ENCODE data around the gene PPP2R2D. TPM values are rescaled to one million over a fixed set of nuclear protein-coding genes. Genes with fewer than 3 reads are reported as not detected.

Gene PPP2R2D
- total RNA-seq, 1 donor from 2014 or later: 34.2 TPM

DNA sequence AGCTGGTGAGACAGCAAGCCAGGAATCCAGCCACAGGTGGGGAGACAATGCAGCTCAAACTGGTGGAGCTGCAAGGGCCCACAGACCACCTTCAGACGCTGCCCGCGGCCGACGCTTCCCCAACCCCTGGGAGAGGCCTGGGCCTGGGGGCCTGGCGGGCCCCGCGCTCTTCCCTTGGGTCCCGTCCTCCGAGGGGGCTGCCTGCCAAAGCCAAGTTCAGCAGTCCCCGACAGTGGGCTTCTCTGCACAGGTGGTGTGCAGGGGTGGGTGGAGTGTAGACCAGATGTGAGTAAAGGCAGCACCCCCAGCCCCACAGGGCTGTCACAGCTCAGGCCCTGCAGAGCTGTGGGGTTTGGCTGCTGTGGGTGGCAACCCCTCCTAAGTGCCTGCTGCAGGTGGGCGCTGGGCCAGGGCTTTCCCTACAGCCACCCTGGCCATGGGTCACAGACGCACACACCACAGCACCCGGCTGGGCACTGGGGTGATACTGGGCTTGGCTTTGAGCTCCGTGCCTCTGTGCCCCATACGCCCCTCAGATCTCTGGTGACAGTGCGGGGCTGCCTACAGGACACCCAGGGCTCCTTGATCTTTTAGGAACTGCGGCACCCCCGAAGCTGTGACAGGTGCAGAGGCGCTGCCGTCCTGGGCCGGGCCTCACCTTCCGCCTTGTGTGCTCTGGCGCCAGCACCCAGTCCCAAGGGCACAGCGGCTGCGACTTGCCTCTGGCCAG, 60.4 kb downstream of the PPP2R2D start:
- peaks cover 5% of the 10 kb centered on the region for H3K36me3 ChIP-seq (ENCODE audit: control insufficient read depth, insufficient read depth, low read length)
- H3K4me3 ChIP-seq (ENCODE audit: low read depth, low read length): no peak overlapping the region
- TF ChIP-seq, protein P1, sequence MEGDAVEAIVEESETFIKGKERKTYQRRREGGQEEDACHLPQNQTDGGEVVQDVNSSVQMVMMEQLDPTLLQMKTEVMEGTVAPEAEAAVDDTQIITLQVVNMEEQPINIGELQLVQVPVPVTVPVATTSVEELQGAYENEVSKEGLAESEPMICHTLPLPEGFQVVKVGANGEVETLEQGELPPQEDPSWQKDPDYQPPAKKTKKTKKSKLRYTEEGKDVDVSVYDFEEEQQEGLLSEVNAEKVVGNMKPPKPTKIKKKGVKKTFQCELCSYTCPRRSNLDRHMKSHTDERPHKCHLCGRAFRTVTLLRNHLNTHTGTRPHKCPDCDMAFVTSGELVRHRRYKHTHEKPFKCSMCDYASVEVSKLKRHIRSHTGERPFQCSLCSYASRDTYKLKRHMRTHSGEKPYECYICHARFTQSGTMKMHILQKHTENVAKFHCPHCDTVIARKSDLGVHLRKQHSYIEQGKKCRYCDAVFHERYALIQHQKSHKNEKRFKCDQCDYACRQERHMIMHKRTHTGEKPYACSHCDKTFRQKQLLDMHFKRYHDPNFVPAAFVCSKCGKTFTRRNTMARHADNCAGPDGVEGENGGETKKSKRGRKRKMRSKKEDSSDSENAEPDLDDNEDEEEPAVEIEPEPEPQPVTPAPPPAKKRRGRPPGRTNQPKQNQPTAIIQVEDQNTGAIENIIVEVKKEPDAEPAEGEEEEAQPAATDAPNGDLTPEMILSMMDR (IDR thresholded peaks at IDR 0.05; ENCODE audit: insufficient read depth, low read length, severe bottlenecking): no peak
- no peaks in the 10 kb centered on the region for H3K27me3 ChIP-seq (ENCODE audit: control insufficient read depth, insufficient read depth, low read length)
- FAIRE-seq (no peak), DNase-seq (ENCODE audit: low read depth) (no peak)

DNA sequence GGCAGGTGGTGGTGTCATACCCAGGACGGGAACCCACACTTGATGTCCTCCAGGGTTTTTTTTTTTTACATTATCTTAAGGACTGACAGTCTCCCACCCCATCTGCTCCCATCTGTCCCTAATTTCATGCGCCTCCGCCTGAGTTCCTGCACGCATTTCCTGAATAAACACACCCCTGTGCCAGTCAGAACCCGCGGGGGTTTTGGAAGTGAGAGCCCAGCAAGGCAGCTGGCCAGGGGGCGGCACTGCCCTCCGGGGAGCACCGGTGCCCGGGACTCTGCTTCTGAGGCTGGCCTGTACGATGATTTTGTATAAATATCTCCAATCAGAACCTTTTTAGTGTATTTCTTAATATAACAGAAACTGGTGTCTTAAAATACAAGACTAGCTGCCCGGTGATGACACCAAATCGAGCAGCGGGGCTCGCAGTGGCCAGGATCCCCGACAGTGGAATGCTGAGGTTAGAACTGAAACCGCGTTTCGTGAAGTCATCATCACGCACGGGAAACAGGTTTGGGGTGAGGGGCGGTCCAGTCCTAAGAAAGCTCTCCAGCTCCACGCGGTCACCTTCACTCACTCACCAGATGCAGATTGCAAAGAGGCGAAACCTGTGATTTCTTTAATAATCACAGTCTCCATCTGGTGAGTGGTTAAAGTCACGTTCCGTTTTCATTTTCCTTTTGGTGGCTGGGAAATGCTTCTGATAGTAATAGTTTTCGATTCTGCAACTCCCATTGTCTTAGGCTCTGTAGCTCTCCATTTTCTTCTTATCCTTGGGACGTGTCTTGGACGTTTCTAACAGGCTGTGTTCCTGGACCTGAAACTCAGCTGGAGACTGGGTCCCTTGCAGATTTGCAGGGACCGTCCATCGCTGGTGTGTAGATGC, 61.2 kb downstream of the PPP2R2D start:
- H3K36me3 ChIP-seq (ENCODE audit: control insufficient read depth, insufficient read depth, low read length): peaks cover 5% of the 10 kb centered on the region

DNA sequence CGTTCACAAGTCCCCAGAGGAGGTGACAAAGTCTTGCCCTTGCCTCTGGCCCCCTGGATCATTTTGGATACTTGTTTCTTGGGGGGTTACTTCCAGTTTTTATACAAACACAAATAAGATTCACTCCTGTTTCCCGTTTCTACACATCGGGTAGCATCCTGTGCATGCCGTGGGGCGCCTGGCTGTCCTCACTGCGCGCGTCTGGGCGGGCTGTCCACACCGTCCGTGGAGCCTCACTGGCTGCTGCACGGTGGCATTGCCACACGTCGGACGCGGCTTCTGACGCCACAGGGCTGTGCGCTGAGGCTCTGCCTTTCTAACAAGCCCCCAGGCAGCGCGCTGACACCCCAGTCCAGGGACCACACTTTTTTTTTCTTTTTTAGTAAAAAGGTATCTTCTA, 62.5 kb downstream of the PPP2R2D start:
- no peaks in the 10 kb centered on the region for H3K27me3 ChIP-seq (ENCODE audit: control insufficient read depth, insufficient read depth, low read length)
- DNase-seq (ENCODE audit: low read depth): no peak
- no peak overlapping the region for H3K4me3 ChIP-seq (ENCODE audit: low read depth, low read length)
- FAIRE-seq: no peak
- H3K36me3 ChIP-seq (ENCODE audit: control insufficient read depth, insufficient read depth, low read length): peaks cover 3% of the 10 kb centered on the region
- TF ChIP-seq, protein P1 (IDR thresholded peaks at IDR 0.05; ENCODE audit: insufficient read depth, low read length, severe bottlenecking): no peak

More for the DNA sequence above, 61.2 kb downstream of the PPP2R2D start:
- no peak for FAIRE-seq
- TF ChIP-seq, protein P1 (IDR thresholded peaks at IDR 0.05; ENCODE audit: insufficient read depth, low read length, severe bottlenecking): no peak
- DNase-seq (ENCODE audit: low read depth): no peak
- no peak overlapping the region for H3K4me3 ChIP-seq (ENCODE audit: low read depth, low read length)
- no peaks in the 10 kb centered on the region for H3K27me3 ChIP-seq (ENCODE audit: control insufficient read depth, insufficient read depth, low read length)

DNA sequence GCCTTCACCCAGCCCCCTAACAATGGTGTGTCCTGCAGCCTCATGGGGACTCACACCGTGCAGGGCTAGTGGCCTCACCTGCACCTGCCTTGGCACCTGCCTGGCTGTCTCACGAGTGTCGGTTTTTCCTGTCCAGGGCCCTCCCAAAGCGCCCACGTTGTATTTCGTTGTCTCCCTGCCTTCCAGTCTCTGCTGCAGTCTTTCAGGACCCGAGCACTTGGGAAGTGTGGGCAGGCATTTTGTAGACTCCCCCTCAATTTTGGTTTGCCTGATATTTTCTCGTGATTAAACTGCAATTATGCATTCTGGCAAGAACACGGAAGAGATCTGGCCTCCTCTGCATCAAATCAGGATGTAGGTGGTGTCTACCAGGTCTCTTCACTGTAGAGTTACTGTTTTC, 63.0 kb downstream of the PPP2R2D start:
- DNase-seq (ENCODE audit: low read depth) (no peak), FAIRE-seq (no peak)
- TF ChIP-seq, protein P1 (IDR thresholded peaks at IDR 0.05; ENCODE audit: insufficient read depth, low read length, severe bottlenecking): no peak
- Histone ChIP-seq H3K27me3 (ENCODE audit: control insufficient read depth, insufficient read depth, low read length) (no peaks in the 10 kb centered on the region), H3K36me3 (ENCODE audit: control insufficient read depth, insufficient read depth, low read length) (peaks cover 4% of the 10 kb centered on the region), H3K4me3 (ENCODE audit: low read depth, low read length) (no peak overlapping the region)

DNA sequence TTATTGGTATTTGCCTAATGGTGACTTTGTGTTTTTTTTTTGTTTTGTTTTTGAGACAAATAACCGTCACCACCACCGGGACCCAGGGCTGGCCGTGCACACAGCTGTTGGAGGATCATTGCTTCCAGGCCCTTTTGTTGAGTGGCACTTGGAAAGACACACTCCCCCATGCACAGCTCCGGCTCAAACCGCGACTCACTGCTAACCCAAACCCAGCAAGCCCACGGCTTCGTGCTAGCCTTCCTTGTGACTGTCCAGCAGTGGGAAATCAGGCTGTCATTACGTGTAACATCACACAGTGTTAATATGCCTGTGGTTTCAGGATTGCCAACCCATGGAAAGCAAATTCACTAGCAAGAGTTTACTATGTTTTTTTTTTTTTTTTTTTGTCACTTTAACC, 63.5 kb downstream of the PPP2R2D start:
- DNase-seq (ENCODE audit: low read depth) (no peak), FAIRE-seq (no peak)
- TF ChIP-seq, protein P1 (IDR thresholded peaks at IDR 0.05; ENCODE audit: insufficient read depth, low read length, severe bottlenecking): no peak
- Histone ChIP-seq H3K36me3 (ENCODE audit: control insufficient read depth, insufficient read depth, low read length) (peaks cover 8% of the 10 kb centered on the region), H3K27me3 (ENCODE audit: control insufficient read depth, insufficient read depth, low read length) (no peaks in the 10 kb centered on the region), H3K4me3 (ENCODE audit: low read depth, low read length) (no peak overlapping the region)

All from bronchial epithelial cell (primary cell).